ENCODE results near the gene IGSF8.

DNA sequence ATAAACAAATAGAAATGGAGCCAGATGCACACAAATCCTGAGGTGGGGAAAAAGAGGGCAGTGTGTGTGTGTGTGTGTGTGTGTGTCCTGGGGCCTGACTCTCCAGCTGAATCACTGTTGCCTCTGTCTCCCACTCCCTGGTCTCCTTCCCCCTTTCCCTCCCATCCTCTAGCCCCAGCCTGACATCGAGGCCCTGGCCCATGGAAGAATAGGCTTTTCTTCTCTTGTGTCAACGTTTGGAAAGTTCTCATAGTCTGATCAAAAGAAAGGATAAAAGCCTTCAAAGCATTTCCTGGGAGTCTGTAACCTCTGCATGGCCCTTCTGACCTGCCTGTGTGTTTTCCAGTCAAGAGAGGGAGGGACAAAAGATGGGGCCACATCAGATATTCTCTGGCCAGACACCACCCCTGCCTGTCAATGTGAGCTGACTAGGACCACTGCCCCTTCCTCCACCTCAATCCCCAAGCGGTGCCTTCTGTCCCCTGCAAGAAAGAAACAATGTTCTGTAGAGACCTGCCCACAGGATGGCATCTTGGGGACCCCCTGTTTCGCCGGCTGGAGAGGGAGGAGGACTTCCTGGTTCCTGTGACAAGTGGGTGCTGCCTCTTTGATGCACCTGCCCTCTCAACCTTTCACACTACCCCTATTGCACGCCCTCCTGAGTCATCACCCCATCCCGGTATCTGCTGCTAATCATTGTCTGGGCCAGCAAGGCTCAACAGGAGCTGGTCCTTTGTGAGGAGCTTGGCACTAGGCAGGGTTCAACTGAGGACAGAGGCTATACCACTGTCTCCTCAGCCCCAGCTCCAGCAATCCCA is 44.7 kb downstream of the IGSF8 start:
- TF ChIP-seq POLR2A (IDR thresholded peaks at IDR 0.05; ENCODE audit: borderline replicate concordance, extremely low read depth, insufficient read depth, insufficient read length) (no peak), ELF1 (IDR thresholded peaks at IDR 0.05; ENCODE audit: borderline replicate concordance, low read depth) (no peak), EZH2 (IDR thresholded peaks at IDR 0.05) (no peak), YY1 (IDR thresholded peaks at IDR 0.05; ENCODE audit: extremely low read depth, insufficient replicate concordance, low read depth, low read length) (no peak), CBX3 (IDR thresholded peaks at IDR 0.05; ENCODE audit: low read depth) (no peak), ZNF274 (IDR thresholded peaks at IDR 0.05; ENCODE audit: low read depth, low read length) (no peak), TCF7L2 (IDR thresholded peaks at IDR 0.05; ENCODE audit: borderline replicate concordance, extremely low read depth, insufficient read depth, insufficient read length) (no peak), RAD21 (IDR thresholded peaks at IDR 0.05; ENCODE audit: low read depth) (no peak), CEBPB (IDR thresholded peaks at IDR 0.05; ENCODE audit: low read depth) (no peak), EGR1 (IDR thresholded peaks at IDR 0.05; ENCODE audit: low read depth) (no peak)
- TF ChIP-seq, protein P1, sequence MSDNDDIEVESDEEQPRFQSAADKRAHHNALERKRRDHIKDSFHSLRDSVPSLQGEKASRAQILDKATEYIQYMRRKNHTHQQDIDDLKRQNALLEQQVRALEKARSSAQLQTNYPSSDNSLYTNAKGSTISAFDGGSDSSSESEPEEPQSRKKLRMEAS (IDR thresholded peaks at IDR 0.05), result no peak
- TF ChIP-seq, protein P2, sequence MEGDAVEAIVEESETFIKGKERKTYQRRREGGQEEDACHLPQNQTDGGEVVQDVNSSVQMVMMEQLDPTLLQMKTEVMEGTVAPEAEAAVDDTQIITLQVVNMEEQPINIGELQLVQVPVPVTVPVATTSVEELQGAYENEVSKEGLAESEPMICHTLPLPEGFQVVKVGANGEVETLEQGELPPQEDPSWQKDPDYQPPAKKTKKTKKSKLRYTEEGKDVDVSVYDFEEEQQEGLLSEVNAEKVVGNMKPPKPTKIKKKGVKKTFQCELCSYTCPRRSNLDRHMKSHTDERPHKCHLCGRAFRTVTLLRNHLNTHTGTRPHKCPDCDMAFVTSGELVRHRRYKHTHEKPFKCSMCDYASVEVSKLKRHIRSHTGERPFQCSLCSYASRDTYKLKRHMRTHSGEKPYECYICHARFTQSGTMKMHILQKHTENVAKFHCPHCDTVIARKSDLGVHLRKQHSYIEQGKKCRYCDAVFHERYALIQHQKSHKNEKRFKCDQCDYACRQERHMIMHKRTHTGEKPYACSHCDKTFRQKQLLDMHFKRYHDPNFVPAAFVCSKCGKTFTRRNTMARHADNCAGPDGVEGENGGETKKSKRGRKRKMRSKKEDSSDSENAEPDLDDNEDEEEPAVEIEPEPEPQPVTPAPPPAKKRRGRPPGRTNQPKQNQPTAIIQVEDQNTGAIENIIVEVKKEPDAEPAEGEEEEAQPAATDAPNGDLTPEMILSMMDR (IDR thresholded peaks at IDR 0.05 in 2 of 3, conservative IDR thresholded peaks at IDR 0.05 in 1 of 3; ENCODE audit: borderline replicate concordance in 1 of 3, insufficient read depth in 1 of 3, low read depth in 2 of 3, low read length in 2 of 3), result no peak
- TF ChIP-seq, protein P3, sequence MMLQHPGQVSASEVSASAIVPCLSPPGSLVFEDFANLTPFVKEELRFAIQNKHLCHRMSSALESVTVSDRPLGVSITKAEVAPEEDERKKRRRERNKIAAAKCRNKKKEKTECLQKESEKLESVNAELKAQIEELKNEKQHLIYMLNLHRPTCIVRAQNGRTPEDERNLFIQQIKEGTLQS (IDR thresholded peaks at IDR 0.05), result no peak
- TF ChIP-seq, protein P4, sequence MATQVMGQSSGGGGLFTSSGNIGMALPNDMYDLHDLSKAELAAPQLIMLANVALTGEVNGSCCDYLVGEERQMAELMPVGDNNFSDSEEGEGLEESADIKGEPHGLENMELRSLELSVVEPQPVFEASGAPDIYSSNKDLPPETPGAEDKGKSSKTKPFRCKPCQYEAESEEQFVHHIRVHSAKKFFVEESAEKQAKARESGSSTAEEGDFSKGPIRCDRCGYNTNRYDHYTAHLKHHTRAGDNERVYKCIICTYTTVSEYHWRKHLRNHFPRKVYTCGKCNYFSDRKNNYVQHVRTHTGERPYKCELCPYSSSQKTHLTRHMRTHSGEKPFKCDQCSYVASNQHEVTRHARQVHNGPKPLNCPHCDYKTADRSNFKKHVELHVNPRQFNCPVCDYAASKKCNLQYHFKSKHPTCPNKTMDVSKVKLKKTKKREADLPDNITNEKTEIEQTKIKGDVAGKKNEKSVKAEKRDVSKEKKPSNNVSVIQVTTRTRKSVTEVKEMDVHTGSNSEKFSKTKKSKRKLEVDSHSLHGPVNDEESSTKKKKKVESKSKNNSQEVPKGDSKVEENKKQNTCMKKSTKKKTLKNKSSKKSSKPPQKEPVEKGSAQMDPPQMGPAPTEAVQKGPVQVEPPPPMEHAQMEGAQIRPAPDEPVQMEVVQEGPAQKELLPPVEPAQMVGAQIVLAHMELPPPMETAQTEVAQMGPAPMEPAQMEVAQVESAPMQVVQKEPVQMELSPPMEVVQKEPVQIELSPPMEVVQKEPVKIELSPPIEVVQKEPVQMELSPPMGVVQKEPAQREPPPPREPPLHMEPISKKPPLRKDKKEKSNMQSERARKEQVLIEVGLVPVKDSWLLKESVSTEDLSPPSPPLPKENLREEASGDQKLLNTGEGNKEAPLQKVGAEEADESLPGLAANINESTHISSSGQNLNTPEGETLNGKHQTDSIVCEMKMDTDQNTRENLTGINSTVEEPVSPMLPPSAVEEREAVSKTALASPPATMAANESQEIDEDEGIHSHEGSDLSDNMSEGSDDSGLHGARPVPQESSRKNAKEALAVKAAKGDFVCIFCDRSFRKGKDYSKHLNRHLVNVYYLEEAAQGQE (IDR thresholded peaks at IDR 0.05; ENCODE audit: low read depth), result no peak
